Measurements from ENCODE around the gene AGTPBP1. TPM values are rescaled to one million over a fixed set of nuclear protein-coding genes. Genes with fewer than 3 reads are reported as not detected.

Gene AGTPBP1
- total and polyA plus RNA-seq, 9 of the 15 experiments (the other 6 are each of a cell fraction or from before 2014, with no cell fraction given) = 1.4 to 7.9 (median 4.6) TPM

- WGBS (ENCODE audit: insufficient coverage, low coverage, missing lambda C conversion rate) = 3% methylated on average over 4 of the region's 4 CpGs
- in situ Hi-C loops (cut with MboI) = no loop called here
Observed at GRCh38 chr9:85515021-85515420, 226.7 kb downstream of the AGTPBP1 start.

More at GRCh38 chr9:85515021-85515420, 226.7 kb downstream of the AGTPBP1 start:
- H3K4me2 ChIP-seq (ENCODE audit: insufficient read depth, low read length) = no peak overlapping the region
- ATAC-seq (no peak), FAIRE-seq (no peak), DNase-seq (ENCODE audit: extremely low read depth in 1 of 4, low spot score in 3 of 4) (no peak)
- no peak overlapping the region for H3K4me3 ChIP-seq
- H3K79me2 ChIP-seq (ENCODE audit: control insufficient read depth, insufficient read depth, low read length) = no peaks in the 10 kb centered on the region
- H2AFZ ChIP-seq (ENCODE audit: low read depth, low read length) = no peak overlapping the region
- no peaks in the 10 kb centered on the region for H3K4me1 ChIP-seq (replicated peaks in 1 of 2; ENCODE audit: control insufficient read depth in 2 of 2, insufficient read depth in 2 of 2, low read length in 2 of 2)
- intact Hi-C loops (cut with micrococcal nuclease) = no loop called here
- TF ChIP-seq TCF3 (CRISPR knock-in tag; IDR thresholded peaks at IDR 0.05) = no peak
- no peak for TF ChIP-seq IRF9 (tag; IDR thresholded peaks at IDR 0.05)
- TF ChIP-seq HOMEZ (CRISPR knock-in tag; IDR thresholded peaks at IDR 0.05) = no peak
- TF ChIP-seq MEF2D (tag; conservative IDR thresholded peaks at IDR 0.05; ENCODE audit: low read depth) = no peak
- no peak for TF ChIP-seq HNRNPK (IDR thresholded peaks at IDR 0.05; ENCODE audit: low read depth, low read length, poor library complexity, severe bottlenecking)
- TF ChIP-seq ZNF311 (CRISPR knock-in tag; IDR thresholded peaks at IDR 0.05) = no peak
- TF ChIP-seq TOE1 (IDR thresholded peaks at IDR 0.05; ENCODE audit: borderline replicate concordance) = no peak
- no peak for TF ChIP-seq TOE1 (CRISPR knock-in tag; IDR thresholded peaks at IDR 0.05; ENCODE audit: borderline replicate concordance, low read depth)
- no peak for TF ChIP-seq HDAC1 (IDR thresholded peaks at IDR 0.05)
- TF ChIP-seq ATF4 (CRISPR knock-in tag; IDR thresholded peaks at IDR 0.05) = no peak
- TF ChIP-seq SPI1 (IDR thresholded peaks at IDR 0.05; ENCODE audit: borderline replicate concordance, low read depth, low read length) = no peak
- POLR2A ChIA-PET = no interaction called here
- H3K27me3 ChIP-seq (ENCODE audit: control insufficient read depth in 2 of 2, insufficient read depth in 2 of 2, low read length in 2 of 2) = peaks cover 0 to 12% of the 10 kb centered on the region in 2 experiments; a peak in 2 of 5 replicates
- no peak overlapping the region for H3K9ac ChIP-seq (ENCODE audit: insufficient read depth in 1 of 2, low read depth in 2 of 2, low read length in 2 of 2)
- H3K9me3 ChIP-seq (replicated peaks; ENCODE audit: control insufficient read depth, insufficient read depth, low read depth, low read length) = no peaks in the 10 kb centered on the region
- H3K27ac ChIP-seq (ENCODE audit: extremely low read depth, low read depth, low read length) = no peak overlapping the region
- H3K36me3 ChIP-seq (ENCODE audit: control insufficient read depth, insufficient read depth, low read length) = no peaks in the 10 kb centered on the region
- BruUV-seq (replicated peaks) = no TSS peak
- CTCF ChIA-PET (ENCODE audit: low intra/inter-chr PET ratio) = no interaction called here
- H3K9me1 ChIP-seq (ENCODE audit: control insufficient read depth, insufficient read depth, low read length) = no peaks in the 10 kb centered on the region
- no peaks in the 10 kb centered on the region for H4K20me1 ChIP-seq (replicated peaks; ENCODE audit: control insufficient read depth, insufficient read depth, low read length)

Data from K562 (cell line).